ENCODE results near the gene SHKBP1. TPM values are rescaled to one million over a fixed set of nuclear protein-coding genes. Genes with fewer than 3 reads are reported as not detected.

Gene SHKBP1
- total and polyA plus RNA-seq, 9 of the 15 experiments (the other 6 are each of a cell fraction or from before 2014, with no cell fraction given) = 1.2 to 58.1 (median 22.3) TPM

GRCh38 chr19:40549007-40549708, 27.5 kb upstream of the SHKBP1 start (continued):
- TF ChIP-seq ZNF24 (IDR thresholded peaks at IDR 0.05) (peak; percentile 92), PREB (CRISPR knock-in tag; IDR thresholded peaks at IDR 0.05) (no peak), ZNF79 (CRISPR knock-in tag; IDR thresholded peaks at IDR 0.05; ENCODE audit: low read depth) (no peak), ZNF324 (CRISPR knock-in tag; IDR thresholded peaks at IDR 0.05) (no peak), ZFPM2 (CRISPR knock-in tag; IDR thresholded peaks at IDR 0.05) (no peak), RBFOX2 (IDR thresholded peaks at IDR 0.05; ENCODE audit: low read depth, low read length) (peak; percentile 31; the same call in 1 of the 2 replicates), NR2F6 (CRISPR knock-in tag; IDR thresholded peaks at IDR 0.05) (no peak), FIP1L1 (IDR thresholded peaks at IDR 0.05; ENCODE audit: low read depth, low read length, poor library complexity, severe bottlenecking) (no peak), ZNF316 (IDR thresholded peaks at IDR 0.05) (no peak), ZSCAN32 (CRISPR knock-in tag; IDR thresholded peaks at IDR 0.05) (no peak), RBM25 (IDR thresholded peaks at IDR 0.05; ENCODE audit: low read depth, low read length, severe bottlenecking) (peak; percentile 31), SMAD1 (IDR thresholded peaks at IDR 0.05; ENCODE audit: low read depth, low read length, partially characterized antibody) (no peak), ZNF584 (CRISPR knock-in tag; IDR thresholded peaks at IDR 0.05; ENCODE audit: low read depth) (no peak), RNF2 (IDR thresholded peaks at IDR 0.05) (no peak), TFAM (CRISPR knock-in tag; conservative IDR thresholded peaks at IDR 0.05) (no peak), MCM7 (IDR thresholded peaks at IDR 0.05) (no peak), NFATC3 (IDR thresholded peaks at IDR 0.05) (no peak), FOXK1 (CRISPR knock-in tag; IDR thresholded peaks at IDR 0.05; ENCODE audit: borderline replicate concordance) (no peak), CBX2 (IDR thresholded peaks at IDR 0.05; ENCODE audit: insufficient read depth, low read length, poor library complexity, severe bottlenecking) (no peak), THRAP3 (IDR thresholded peaks at IDR 0.05; ENCODE audit: borderline replicate concordance) (no peak), TARDBP (IDR thresholded peaks at IDR 0.05) (no peak), ZNF644 (tag; IDR thresholded peaks at IDR 0.05; ENCODE audit: low read depth) (no peak)
- TF ChIP-seq, protein P1, sequence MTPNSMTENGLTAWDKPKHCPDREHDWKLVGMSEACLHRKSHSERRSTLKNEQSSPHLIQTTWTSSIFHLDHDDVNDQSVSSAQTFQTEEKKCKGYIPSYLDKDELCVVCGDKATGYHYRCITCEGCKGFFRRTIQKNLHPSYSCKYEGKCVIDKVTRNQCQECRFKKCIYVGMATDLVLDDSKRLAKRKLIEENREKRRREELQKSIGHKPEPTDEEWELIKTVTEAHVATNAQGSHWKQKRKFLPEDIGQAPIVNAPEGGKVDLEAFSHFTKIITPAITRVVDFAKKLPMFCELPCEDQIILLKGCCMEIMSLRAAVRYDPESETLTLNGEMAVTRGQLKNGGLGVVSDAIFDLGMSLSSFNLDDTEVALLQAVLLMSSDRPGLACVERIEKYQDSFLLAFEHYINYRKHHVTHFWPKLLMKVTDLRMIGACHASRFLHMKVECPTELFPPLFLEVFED (CRISPR knock-in tag; conservative IDR thresholded peaks at IDR 0.05) = no peak
- TF ChIP-seq, protein P2, sequence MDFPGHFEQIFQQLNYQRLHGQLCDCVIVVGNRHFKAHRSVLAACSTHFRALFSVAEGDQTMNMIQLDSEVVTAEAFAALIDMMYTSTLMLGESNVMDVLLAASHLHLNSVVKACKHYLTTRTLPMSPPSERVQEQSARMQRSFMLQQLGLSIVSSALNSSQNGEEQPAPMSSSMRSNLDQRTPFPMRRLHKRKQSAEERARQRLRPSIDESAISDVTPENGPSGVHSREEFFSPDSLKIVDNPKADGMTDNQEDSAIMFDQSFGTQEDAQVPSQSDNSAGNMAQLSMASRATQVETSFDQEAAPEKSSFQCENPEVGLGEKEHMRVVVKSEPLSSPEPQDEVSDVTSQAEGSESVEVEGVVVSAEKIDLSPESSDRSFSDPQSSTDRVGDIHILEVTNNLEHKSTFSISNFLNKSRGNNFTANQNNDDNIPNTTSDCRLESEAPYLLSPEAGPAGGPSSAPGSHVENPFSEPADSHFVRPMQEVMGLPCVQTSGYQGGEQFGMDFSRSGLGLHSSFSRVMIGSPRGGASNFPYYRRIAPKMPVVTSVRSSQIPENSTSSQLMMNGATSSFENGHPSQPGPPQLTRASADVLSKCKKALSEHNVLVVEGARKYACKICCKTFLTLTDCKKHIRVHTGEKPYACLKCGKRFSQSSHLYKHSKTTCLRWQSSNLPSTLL (IDR thresholded peaks at IDR 0.05) = no peak
- TF ChIP-seq, protein P3, sequence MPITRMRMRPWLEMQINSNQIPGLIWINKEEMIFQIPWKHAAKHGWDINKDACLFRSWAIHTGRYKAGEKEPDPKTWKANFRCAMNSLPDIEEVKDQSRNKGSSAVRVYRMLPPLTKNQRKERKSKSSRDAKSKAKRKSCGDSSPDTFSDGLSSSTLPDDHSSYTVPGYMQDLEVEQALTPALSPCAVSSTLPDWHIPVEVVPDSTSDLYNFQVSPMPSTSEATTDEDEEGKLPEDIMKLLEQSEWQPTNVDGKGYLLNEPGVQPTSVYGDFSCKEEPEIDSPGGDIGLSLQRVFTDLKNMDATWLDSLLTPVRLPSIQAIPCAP (CRISPR knock-in tag; IDR thresholded peaks at IDR 0.05; ENCODE audit: borderline replicate concordance) = no peak

All from K562 (cell line).